AG09309 (cell line): ENCODE results near the gene THSD4.
A peak's percentile ranks its signal among the peaks of the same experiment; 100 is the strongest.

Experiments used
- DNase-seq: peaks from one replicate; pipeline ENCODE4 v3.0.0-alpha.2; 2010; ENCODE audit warnings: low read depth
- H3K4me3 ChIP-seq: 2 replicates; pipeline ENCODE4 v1.5.1; 2011; ENCODE audit warnings: mild to moderate bottlenecking, low read depth, low read length, moderate library complexity; ENCODE audit not compliant: control insufficient read depth
- TF ChIP-seq, protein P1 (sequence below): IDR thresholded peaks from 2 replicates; pipeline ENCODE4 v1.5.1; 2011; ENCODE audit warnings: mild to moderate bottlenecking, low read depth, low read length, inconsistent platforms; ENCODE audit not compliant: insufficient read depth, control insufficient read depth; ENCODE audit errors: missing control alignments

The THSD4 gene

DNA sequence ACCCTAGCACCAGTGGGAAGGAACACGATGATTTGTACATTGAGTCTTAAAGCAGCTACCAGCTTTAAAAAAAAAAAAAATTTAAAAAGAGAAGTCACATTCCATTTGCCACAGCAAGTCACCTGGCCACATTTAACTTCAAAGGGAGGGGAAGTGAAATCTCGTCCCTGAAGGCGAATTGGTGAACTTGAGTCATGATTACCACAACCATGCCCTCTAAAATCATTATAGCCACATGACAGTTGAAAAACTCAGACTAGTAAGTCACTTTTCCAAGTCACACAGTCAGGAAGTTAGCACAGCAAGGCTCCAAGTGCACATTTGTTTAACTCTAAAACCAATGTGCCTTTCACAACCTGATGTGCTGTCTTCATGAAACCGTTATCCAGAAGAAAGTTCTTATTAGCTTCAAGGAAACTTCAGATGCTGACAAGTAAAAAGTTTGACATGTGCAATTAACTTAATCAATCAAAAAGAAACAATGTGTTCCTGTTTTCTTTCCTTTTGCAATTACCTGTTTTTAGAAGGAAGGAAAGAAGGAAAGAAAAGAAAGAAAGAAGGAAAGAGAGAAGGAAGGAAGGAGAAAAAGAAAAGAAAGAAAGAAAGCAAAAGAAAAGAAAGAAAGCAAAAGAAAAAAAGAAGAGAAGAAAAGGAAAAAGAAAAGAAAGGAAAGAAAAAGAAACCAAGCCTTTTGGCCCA, 8.3 kb upstream of the THSD4 start:
- TF ChIP-seq, protein P1, sequence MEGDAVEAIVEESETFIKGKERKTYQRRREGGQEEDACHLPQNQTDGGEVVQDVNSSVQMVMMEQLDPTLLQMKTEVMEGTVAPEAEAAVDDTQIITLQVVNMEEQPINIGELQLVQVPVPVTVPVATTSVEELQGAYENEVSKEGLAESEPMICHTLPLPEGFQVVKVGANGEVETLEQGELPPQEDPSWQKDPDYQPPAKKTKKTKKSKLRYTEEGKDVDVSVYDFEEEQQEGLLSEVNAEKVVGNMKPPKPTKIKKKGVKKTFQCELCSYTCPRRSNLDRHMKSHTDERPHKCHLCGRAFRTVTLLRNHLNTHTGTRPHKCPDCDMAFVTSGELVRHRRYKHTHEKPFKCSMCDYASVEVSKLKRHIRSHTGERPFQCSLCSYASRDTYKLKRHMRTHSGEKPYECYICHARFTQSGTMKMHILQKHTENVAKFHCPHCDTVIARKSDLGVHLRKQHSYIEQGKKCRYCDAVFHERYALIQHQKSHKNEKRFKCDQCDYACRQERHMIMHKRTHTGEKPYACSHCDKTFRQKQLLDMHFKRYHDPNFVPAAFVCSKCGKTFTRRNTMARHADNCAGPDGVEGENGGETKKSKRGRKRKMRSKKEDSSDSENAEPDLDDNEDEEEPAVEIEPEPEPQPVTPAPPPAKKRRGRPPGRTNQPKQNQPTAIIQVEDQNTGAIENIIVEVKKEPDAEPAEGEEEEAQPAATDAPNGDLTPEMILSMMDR, result no peak
- DNase-seq, result no peak
- H3K4me3 ChIP-seq, result no peak overlapping the region

DNA sequence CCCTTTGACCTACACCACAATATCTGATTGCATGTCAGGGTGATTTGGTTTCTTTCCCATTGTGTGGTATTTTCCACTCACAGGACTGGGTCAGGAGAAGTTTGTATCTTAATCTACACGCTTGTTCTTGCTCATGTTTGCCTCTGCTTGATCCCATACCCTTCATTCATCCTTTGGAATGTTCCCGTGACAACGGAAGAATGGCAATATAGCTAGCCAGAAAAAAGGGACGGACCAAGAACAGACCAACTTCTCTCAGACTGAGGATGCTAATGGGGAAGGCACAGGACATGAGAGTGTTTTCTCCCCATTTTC, 7.8 kb upstream of the THSD4 start:
- no peak for DNase-seq
- no peak overlapping the region for H3K4me3 ChIP-seq
- TF ChIP-seq, protein P1, result no peak

DNA sequence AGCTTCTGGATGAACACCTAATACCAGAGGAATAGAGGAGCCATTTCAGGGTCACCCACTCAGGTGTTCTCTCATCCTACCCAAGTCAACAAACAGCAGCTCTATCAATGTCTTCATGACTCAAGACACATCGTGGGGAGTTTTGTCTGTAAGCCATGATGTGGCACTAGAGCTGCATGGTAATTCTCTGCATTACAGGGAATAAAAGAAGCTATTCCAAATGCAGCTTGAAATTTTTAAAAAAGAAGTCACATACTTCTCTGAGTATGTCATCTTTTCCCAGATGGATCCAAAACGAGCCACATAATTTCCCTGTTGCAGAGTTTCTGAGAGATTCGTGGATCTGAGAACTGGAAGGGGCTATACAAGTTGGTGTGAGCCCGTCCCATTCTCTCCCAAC, 6.1 kb upstream of the THSD4 start:
- TF ChIP-seq, protein P1, result peak; percentile 63
- peak; percentile 64 for DNase-seq
- H3K4me3 ChIP-seq, result no peak overlapping the region

DNA sequence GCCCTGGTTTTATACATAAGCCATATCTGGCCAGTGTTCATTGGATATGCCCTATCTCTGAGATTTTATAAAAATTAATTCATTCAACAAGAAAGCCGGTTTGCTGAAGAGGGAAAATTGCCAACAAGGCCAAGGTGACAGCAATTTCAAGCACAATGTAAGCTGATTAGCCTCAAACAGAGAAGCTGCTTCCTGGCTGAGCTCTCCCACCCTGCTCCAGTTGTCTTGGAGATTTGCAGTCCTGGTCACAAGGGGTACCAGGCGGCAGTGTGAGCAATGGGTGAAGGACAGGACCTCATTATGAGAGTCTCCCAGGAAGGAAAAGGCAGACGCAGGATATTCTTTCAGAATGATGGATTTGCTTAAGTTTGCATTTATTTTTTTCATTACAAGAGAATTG, 5.4 kb upstream of the THSD4 start:
- DNase-seq, result no peak
- TF ChIP-seq, protein P1, result no peak

DNA sequence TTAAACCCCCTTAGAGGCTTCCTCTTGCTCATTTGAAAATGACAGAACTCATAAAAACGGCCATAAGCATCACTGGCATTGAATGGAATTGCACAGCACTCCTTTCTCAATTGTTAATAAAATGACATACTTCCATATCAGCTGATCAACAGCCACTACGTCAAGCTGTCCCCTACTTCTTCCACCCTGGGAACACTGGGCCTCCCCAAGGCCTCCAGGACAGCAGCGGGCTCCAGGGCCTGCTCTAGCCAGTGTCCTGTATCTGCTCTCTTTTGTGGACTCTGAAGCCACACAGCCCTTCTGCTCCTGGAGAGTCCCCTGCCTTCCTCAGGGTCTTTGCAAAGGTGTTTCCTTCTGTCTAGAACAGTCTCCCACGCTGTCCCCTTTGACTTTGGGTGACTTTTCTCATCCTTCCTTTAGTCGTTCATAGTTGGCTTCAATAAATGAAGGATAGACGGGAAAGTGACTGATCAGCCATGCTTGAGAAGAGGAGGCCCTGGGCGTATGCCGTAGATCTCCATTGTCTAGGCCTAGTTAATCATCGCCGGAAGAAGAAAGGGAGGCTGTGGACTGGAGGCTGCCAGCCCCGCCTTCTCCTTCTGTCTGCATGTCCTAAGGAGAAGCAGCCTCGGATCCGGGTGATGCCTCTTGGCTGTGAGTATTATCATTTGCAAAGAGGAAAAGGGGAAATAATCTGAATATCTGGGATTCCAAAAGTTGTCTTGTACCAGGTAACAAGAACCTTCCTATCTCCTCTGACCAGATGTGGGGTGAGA, 4.7 kb upstream of the THSD4 start:
- TF ChIP-seq, protein P1, result no peak
- no peak for DNase-seq
- H3K4me3 ChIP-seq, result no peak overlapping the region

More for the DNA sequence above, 5.4 kb upstream of the THSD4 start:
- H3K4me3 ChIP-seq, result no peak overlapping the region

DNA sequence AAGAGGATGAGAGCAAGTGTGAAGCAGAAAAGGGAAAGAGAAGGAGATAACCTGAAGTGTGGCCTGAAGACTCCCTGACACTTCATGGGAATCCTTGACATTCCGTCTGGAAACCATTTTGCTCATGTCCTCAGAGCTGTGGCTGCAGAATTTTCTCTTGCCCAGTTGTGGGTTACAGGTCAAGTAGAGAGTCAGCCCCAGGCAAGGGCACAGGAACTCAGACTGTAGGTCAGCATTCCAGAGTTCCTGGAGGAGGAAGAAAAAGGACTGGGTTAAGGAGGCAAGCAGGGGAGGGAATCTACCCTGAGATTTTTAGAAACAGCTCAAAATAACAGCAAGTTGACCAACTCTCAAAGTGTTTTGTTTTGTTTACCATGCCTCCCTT, 4.1 kb upstream of the THSD4 start:
- no peak for DNase-seq
- no peak overlapping the region for H3K4me3 ChIP-seq
- TF ChIP-seq, protein P1, result no peak
